ENCODE data around the gene PPP2R2C.

The PPP2R2C gene

GRCh38 chr4:6298852-6299251 lies 173.6 kb downstream of the PPP2R2C start:
- DNase-seq: no peak

- no peak for DNase-seq
Measured at GRCh38 chr4:6298035-6298434, 174.4 kb downstream of the PPP2R2C start.

GRCh38 chr4:6297266-6297815 lies 175.1 kb downstream of the PPP2R2C start:
- no peak for DNase-seq

GRCh38 chr4:6296026-6296425 lies 176.4 kb downstream of the PPP2R2C start:
- DNase-seq: no peak

DNA sequence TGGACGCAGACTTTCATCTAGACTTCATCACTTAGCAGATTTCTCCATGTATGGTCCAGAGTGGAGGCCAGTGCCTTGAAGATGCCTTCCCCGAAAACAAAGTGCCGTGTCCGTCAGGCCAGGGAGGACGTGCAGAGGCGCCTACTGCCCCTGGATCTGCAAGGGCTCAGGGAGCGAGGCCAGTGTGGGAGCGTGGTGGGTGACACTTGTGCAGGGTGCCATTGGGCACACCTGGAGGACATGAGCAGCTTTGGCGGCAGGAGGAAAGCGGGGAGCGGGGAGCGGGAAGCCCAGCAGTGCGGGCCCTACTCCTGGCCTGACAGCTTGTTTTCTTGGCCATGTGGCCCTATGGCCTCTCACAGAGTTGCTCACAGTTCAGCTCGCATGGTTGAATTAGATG lies 176.9 kb downstream of the PPP2R2C start:
- no peak for DNase-seq

- no peak for DNase-seq
Measured at GRCh38 chr4:6294705-6295421, 177.6 kb downstream of the PPP2R2C start.

DNA sequence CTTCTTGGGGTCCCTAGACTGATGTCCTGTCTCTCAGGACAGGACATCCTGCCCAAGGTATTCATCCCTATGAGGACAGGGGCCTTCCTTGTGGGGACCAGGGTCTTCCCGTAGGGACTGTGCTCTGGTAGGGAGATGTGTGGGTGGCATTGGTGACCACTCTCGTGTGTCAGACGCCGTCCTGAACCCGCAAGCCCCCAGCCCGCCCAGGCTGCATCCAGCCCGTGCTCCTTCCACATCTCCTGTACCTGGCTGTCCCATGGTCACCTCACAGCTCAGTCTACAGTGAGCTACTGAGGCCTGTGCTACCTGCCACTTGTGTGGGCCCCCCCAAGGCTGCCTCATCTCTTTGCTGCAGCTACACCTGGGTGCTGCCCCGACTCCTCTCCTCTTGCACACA lies 178.8 kb downstream of the PPP2R2C start:
- no peak for DNase-seq

GRCh38 chr4:6293097-6293445 lies 179.3 kb downstream of the PPP2R2C start:
- no peak for DNase-seq

- no peak for DNase-seq
Measured at GRCh38 chr4:6292376-6293096, 179.9 kb downstream of the PPP2R2C start.

GRCh38 chr4:6291784-6292297 lies 180.6 kb downstream of the PPP2R2C start:
- DNase-seq: no peak

- no peak for DNase-seq
Measured at GRCh38 chr4:6290769-6291547, 181.5 kb downstream of the PPP2R2C start.

DNA sequence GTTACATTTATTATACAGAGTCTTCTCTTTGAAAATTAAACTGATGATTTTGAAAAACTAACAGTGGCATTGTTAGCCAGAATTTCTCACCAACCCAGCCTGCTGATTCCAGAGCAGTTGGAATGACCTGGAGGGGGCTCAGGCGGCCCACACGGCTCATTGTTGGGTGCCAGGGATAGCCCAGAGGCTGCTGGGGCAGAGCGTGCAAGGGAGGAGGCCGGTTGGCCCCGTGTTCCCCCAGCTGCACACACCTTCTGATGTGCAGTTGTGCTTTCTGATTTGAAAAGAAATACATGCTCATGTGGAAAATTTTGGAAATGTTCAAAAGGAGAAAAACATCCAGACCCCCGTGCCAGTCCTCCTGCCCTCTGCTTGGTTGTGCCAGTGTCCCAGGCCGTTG lies 182.2 kb downstream of the PPP2R2C start:
- no peak for DNase-seq

DNA sequence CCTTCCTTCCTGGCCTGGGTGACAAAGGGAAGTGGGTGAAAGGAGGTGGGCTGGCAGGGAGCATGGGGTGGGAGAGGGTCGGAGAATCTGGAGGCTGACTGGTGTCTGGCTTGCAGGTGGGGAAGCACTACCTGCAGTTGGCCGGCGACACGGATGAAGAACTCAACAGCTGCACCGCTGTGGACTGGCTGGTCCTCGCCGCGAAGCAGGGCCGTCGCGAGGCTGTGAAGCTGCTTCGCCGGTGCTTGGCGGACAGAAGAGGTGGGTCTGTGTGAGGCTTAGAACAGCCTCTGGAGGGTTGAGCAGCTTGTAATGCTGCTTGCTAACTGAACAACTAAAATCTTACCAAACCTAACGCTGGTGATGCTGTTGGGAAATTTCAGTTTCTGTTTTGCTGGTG lies 183.5 kb downstream of the PPP2R2C start:
- no peak for DNase-seq

DNA sequence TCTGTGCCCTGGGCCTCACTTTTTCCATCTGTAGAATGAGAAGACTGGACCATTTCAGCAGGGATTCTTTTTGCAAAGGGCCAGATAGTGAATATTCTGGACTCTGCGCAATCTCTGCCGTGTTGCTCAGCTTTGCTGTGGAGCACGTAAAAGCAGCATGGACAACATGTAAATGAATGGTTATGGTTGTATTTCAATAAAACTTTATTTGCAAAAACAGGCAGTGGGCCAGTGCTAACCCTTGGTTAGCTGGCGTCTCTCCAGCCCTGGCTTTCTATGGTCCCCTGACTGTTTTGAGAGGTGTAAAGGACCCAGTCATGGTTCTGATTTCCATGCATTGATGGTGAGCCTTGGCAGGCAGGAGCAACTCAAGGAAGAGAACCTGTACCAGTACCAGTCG lies 184.1 kb downstream of the PPP2R2C start:
- no peak for DNase-seq

GRCh38 chr4:6287017-6287788 lies 185.2 kb downstream of the PPP2R2C start:
- no peak for DNase-seq

DNA sequence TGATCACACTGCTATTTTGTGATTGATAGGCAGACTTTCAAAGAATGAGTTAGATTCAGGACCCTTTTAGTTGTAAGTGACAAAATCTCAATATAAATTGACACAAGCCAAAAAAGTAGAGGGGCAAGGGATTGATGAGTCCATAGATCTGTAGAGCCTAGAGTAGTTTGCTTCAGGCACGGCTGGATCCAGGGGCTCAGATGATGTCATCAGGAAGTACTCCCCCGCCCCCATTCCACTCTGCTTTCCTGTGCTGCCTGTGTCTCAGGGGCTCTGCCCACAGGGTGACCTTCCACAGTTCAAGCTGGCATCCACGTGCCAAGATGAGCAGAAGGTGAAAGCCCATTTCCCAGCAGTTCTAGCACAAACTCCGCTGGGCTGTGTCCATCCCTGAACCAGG lies 189.1 kb downstream of the PPP2R2C start:
- DNase-seq: no peak

DNA sequence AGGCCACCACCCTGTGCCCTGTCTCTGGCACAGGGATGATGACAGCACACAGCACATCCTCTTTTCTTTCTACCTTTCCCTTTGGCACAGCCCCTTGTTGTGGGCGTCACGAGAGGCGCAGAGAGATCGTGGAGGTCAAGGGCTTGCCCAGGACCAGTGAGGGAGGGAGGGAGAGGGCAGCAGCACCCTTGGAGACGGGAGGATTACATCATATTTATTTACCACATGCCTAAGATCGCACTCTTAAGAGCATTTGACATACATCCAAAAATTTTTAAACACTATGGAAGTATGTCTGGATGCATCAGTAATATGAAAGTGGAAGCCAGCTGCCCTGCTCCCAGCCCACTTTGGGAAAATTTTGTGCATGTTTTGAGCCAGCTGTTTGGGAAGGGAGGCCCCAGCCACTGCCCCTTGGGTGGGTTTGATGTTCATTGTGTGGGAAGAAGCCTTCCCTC lies 190.1 kb downstream of the PPP2R2C start:
- DNase-seq: no peak

DNA sequence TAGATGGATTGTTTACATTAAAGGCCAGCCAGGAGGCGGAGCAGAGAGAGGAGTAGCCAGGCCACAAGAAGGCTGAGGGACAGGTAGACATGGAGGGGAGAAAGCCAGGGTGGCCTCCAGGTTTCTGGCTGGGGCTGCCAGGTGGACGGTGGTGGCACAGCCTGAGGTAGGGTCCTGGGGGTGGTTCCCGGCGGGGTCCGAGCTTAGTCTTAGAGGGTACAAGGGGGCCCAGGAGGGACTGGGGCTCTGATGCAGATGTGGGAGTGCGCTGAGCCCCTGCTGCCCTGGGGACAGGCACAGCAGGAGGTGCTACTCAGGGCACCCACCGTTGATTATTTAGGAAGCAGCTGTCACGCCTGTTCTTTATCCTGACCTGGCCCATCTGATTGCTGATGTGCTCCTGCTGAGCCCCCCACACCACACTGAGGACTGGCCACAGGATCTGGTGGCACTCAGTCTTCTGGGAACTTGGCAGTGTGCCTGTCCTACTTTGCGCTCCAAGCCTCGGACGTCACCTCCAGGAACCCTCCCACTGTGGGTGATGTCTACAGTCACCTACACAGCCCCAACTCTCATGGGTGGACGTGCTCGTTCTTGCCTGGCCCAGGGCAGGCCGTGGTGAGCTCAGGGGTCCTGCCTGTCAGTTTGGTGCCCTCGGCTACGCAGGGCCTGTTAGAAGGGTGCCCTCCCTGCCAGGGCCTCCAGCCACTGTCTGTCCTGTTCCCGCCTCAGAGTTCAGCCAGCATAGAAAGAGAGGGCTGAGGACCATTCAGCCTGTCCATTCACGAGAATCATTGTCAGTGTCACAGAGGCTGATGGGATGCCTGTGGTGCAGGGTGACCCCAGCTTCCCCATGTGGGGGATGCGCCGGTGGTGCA lies 190.7 kb downstream of the PPP2R2C start:
- DNase-seq: no peak

- DNase-seq: no peak
Measured at GRCh38 chr4:6280365-6280996, 191.9 kb downstream of the PPP2R2C start.

GRCh38 chr4:6279582-6280289 lies 192.7 kb downstream of the PPP2R2C start:
- no peak for DNase-seq

All from CD4-positive, alpha-beta T cell treated with Interferon alpha-2 for 1 hour (primary cell).